Effector memory CD8-positive, alpha-beta T cell (primary cell): ENCODE data around the gene S1PR3.

Experiments used
- ATAC-seq: fragments of 150-1000 bp; cut with Tn5 transposase; replicated peaks from 2 replicates; pipeline ENCODE4 v1.10.0; 2021; ENCODE audit warnings: mild to moderate bottlenecking, moderate library complexity
- DNase-seq, 3 experiments: peaks; one replicate each; pipeline ENCODE4 v3.0.0; 2021
- H3K27ac Mint-ChIP-seq, 2 donors: one replicate each; pipeline ENCODE4 v1.8.0; 2022; ENCODE audit warnings: mild to moderate bottlenecking in 2 of 2, mixed read lengths in 2 of 2, moderate library complexity in 2 of 2
- H3K27me3 Mint-ChIP-seq, 2 donors: one replicate each; pipeline ENCODE4 v1.8.0; 2022; ENCODE audit warnings: mixed read lengths in 2 of 2
- H3K36me3 Mint-ChIP-seq: one replicate; pipeline ENCODE4 v1.8.0; 2022; ENCODE audit warnings: mild to moderate bottlenecking, moderate library complexity, mixed read lengths; ENCODE audit not compliant: insufficient read depth
- H3K4me1 Mint-ChIP-seq, 2 donors: one replicate each; pipeline ENCODE4 v1.8.0; 2022; ENCODE audit warnings: low read depth in 2 of 2, mixed read lengths in 2 of 2
- H3K4me3 Mint-ChIP-seq, 2 donors: one replicate each; pipeline ENCODE4 v1.8.0; 2022; ENCODE audit warnings: mild to moderate bottlenecking in 2 of 2, mixed read lengths in 2 of 2, moderate library complexity in 2 of 2
- H3K9me3 Mint-ChIP-seq, 2 donors: one replicate each; pipeline ENCODE4 v1.8.0; 2022; ENCODE audit warnings: mixed read lengths in 2 of 2

The S1PR3 gene

DNA sequence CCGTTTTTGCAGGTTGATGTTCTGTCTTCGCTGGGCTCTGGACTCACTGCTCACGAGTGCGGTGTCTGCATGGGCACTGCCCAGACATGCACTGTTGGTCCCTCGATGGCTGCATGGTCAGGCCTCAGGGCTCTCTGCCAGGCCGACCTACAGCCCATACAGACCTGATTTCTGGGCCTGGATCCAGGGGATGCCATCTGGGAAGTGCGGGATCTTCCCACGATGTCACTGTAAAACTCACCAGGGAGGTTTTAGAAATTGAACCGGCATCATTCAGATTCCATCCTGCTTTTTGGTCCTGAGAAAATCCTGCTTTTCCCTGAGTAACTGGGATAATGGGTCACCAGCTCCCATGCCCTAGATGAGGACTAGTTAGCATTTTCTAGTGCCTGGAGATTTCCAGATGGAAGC is 9.1 kb downstream of the S1PR3 start:
- ATAC-seq: no peak
- no peak overlapping the region for H3K4me3 Mint-ChIP-seq
- H3K36me3 Mint-ChIP-seq: no peaks in the 10 kb centered on the region
- no peak overlapping the region for H3K27ac Mint-ChIP-seq
- H3K4me1 Mint-ChIP-seq: peaks cover 5 to 6% of the 10 kb centered on the region in 2 donors
- no peaks in the 10 kb centered on the region for H3K9me3 Mint-ChIP-seq
- no peak for DNase-seq
- peaks cover 16 to 22% of the 10 kb centered on the region in 2 donors for H3K27me3 Mint-ChIP-seq

DNA sequence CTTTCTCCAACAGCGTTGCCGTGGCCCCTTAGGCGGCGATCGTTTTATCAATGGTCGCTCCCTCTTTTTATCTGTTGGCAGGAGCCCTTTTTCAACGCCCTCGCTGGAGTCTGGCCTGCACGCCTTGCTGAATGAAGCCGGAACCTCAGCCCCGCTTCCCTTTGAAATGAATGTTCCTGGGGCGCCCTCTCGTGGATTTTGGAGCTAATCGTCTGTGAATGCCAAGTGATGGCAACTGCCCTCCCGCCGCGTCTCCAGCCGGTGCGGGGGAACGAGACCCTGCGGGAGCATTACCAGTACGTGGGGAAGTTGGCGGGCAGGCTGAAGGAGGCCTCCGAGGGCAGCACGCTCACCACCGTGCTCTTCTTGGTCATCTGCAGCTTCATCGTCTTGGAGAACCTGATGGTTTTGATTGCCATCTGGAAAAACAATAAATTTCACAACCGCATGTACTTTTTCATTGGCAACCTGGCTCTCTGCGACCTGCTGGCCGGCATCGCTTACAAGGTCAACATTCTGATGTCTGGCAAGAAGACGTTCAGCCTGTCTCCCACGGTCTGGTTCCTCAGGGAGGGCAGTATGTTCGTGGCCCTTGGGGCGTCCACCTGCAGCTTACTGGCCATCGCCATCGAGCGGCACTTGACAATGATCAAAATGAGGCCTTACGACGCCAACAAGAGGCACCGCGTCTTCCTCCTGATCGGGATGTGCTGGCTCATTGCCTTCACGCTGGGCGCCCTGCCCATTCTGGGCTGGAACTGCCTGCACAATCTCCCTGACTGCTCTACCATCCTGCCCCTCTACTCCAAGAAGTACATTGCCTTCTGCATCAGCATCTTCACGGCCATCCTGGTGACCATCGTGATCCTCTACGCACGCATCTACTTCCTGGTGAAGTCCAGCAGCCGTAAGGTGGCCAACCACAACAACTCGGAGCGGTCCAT is 10.0 kb downstream of the S1PR3 start:
- Mint-ChIP-seq H3K27me3 (peaks cover 16 to 29% of the 10 kb centered on the region in 2 donors), H3K4me1 (peaks cover 5 to 6% of the 10 kb centered on the region in 2 donors), H3K27ac (no peak overlapping the region), H3K36me3 (no peaks in the 10 kb centered on the region), H3K9me3 (no peaks in the 10 kb centered on the region), H3K4me3 (no peak overlapping the region)
- ATAC-seq (no peak), DNase-seq (peak; percentile 36 to 55 (median 37))

DNA sequence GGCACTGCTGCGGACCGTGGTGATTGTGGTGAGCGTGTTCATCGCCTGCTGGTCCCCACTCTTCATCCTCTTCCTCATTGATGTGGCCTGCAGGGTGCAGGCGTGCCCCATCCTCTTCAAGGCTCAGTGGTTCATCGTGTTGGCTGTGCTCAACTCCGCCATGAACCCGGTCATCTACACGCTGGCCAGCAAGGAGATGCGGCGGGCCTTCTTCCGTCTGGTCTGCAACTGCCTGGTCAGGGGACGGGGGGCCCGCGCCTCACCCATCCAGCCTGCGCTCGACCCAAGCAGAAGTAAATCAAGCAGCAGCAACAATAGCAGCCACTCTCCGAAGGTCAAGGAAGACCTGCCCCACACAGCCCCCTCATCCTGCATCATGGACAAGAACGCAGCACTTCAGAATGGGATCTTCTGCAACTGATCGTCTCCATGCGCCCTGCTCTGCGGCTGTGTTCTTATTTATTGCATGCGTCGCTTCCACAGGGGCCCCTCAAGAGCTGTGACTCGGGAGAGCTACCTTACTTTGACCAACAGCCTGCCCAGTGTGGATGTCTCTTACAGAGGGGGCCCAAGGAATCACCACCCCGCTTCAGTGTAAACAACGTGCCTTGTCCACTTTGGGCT is 10.8 kb downstream of the S1PR3 start:
- Mint-ChIP-seq H3K4me3 (no peak overlapping the region), H3K36me3 (no peaks in the 10 kb centered on the region), H3K27me3 (peaks cover 16 to 30% of the 10 kb centered on the region in 2 donors), H3K4me1 (peaks cover 5 to 6% of the 10 kb centered on the region in 2 donors), H3K27ac (no peak overlapping the region), H3K9me3 (no peaks in the 10 kb centered on the region)
- DNase-seq (no peak), ATAC-seq (no peak)

DNA sequence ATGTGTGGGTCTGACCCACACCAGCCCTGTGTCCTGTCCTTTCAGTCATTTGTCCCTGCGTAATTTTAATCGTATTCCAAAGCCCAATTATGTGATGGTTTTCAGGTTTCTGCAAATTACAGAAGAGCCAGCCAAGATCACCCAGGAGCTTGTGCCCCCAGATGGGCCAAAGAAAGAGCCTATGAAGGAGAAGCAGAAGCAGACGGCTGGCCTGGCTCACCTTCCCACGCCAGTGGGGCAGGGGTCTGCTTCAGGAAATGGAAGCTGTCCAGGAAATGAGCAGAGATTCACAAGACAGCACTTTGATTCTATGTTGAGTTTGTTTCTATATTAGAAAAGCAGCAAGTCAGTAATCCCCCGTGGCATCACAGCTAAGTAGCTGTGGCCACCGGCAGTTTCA is 11.7 kb downstream of the S1PR3 start:
- ATAC-seq (no peak), DNase-seq (no peak)
- Mint-ChIP-seq H3K27ac (no peak overlapping the region), H3K27me3 (peaks cover 16 to 39% of the 10 kb centered on the region in 2 donors), H3K4me1 (peaks cover 5 to 6% of the 10 kb centered on the region in 2 donors), H3K4me3 (no peak overlapping the region), H3K36me3 (no peaks in the 10 kb centered on the region), H3K9me3 (no peaks in the 10 kb centered on the region)

DNA sequence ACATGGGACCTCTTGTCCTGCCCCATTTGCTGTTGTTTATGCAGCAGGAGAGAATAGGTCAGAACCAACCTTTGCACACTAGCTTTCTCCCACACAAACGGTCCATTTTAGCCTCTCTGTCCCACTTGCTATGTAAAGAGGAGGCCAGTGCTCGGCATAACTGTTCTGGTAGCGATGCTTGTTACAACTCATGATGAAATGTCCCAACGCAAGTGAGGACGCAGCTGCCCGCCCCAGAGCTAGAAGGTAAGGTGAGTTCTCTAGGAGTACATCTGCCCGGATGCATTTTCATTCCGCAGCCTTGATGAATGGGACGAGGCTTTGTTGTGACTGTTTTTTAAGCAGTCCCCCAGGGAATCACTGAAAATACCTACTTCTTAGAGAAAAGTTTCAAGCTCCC is 14.1 kb downstream of the S1PR3 start:
- Mint-ChIP-seq H3K36me3 (no peaks in the 10 kb centered on the region), H3K27me3 (peaks cover 20 to 48% of the 10 kb centered on the region in 2 donors), H3K4me3 (no peak overlapping the region), H3K27ac (no peak overlapping the region), H3K4me1 (peaks cover 5 to 6% of the 10 kb centered on the region in 2 donors), H3K9me3 (no peaks in the 10 kb centered on the region)
- no peak for DNase-seq
- ATAC-seq: no peak

DNA sequence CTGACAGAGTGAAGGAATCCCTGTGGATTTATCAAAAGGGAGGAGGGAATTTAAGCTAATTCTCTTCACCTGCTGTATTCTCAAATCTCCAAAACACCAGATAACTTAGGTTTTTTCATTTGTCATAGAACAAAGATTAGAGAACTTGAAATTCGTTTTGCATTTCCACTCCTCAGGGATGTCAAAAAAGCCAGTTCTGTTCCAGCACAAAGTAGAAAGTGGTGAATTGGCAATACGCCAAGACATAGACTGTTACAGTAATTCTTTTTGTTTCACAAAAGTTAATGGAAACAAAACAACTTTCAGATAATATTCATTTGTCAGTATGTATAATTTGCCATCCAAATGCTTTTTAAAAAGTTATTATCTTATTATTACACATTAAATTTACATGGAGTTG is 15.0 kb downstream of the S1PR3 start:
- Mint-ChIP-seq H3K27ac (no peak overlapping the region), H3K4me1 (peaks cover 0 to 3% of the 10 kb centered on the region in 2 donors), H3K36me3 (no peaks in the 10 kb centered on the region)

DNA sequence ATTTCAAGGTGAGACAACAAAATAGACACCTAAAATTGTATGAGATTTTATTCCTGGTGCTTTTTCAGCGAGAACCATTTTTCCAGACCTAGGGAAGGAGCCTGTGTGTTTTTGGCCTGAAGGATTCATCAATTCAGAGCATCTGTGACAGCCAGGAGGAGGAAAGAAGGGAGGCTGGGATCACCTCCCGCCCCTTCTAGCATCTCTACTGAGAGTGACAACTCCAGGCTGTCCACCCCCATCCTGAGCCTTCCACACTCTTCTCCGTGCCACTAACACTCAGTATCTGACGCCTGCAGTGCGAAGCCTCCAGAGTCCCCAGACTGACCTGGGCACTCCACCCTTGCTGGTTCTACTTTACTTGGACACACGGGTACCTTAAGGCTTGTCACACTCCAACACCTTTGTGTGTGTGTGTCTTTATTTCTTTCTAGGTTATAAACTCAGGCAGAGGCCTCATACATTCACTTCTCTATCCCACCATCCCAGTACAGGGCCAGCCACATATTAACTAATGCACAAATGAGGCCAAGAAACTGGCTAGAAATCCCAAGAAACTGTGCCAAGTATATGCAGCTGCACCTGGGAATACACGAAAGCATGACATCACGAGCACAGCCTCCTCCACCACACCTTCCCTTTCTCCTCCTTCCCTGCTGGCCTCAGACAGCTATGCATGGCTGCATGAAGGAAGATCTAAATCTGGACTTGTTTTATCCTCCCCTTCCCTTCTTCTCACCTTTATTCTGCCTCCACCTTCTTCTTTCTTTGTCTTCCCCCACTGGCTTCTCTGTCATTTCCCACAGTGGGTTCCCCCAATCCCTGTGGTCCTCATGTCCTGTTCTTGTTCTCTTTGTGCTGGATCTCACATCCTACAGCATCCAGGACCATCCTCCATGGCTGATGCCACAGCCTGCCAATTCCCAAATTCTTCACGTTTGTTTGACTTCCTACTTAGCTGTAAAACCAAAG is 16.0 kb downstream of the S1PR3 start:
- no peaks in the 10 kb centered on the region for H3K9me3 Mint-ChIP-seq
- DNase-seq (no peak), ATAC-seq (no peak)
- no peak overlapping the region for H3K27ac Mint-ChIP-seq
- H3K4me3 Mint-ChIP-seq: no peak overlapping the region
- peaks cover 13 to 47% of the 10 kb centered on the region in 2 donors for H3K27me3 Mint-ChIP-seq
- H3K4me1 Mint-ChIP-seq: no peaks in the 10 kb centered on the region
- no peaks in the 10 kb centered on the region for H3K36me3 Mint-ChIP-seq

More for the DNA sequence above, 15.0 kb downstream of the S1PR3 start:
- H3K27me3 Mint-ChIP-seq: peaks cover 20 to 47% of the 10 kb centered on the region in 2 donors
- DNase-seq (no peak), ATAC-seq (no peak)
- no peak overlapping the region for H3K4me3 Mint-ChIP-seq
- no peaks in the 10 kb centered on the region for H3K9me3 Mint-ChIP-seq

DNA sequence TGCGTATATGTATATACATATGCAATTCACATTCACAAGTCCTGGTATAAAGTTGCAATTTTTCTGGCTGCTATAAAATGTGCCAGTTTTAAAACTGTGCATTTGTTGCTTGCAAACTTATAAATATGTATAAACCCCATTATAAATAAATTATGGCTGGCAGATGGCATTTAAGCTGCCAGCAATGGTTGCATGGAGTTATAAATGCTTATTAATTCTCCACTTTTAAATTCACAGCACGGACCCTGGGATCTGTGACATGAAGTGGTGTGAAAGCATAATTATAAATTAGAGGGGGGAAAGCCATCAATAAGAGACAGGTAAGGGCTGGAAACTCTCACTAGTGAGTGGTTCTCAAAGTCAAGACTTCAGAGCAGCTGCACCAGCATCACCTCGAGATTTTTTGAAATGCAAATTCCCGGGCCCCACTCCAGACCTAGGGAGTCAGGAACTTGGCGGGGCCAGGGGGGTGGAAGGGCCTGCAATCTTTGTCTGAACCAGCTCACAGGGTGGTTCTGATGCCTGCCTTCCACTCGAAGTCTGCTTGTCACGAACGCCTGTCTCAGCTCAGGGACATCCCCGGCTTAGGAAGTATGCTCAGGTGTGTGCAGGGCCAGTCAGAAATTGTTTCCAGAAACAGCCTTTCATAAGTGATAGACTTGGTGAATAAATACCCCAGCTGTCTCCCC is 16.9 kb downstream of the S1PR3 start:
- Mint-ChIP-seq H3K27ac (no peak overlapping the region), H3K9me3 (no peaks in the 10 kb centered on the region), H3K4me1 (no peaks in the 10 kb centered on the region), H3K36me3 (no peaks in the 10 kb centered on the region), H3K27me3 (peaks cover 4 to 44% of the 10 kb centered on the region in 2 donors), H3K4me3 (no peak overlapping the region)
- DNase-seq: no peak
- ATAC-seq: no peak

DNA sequence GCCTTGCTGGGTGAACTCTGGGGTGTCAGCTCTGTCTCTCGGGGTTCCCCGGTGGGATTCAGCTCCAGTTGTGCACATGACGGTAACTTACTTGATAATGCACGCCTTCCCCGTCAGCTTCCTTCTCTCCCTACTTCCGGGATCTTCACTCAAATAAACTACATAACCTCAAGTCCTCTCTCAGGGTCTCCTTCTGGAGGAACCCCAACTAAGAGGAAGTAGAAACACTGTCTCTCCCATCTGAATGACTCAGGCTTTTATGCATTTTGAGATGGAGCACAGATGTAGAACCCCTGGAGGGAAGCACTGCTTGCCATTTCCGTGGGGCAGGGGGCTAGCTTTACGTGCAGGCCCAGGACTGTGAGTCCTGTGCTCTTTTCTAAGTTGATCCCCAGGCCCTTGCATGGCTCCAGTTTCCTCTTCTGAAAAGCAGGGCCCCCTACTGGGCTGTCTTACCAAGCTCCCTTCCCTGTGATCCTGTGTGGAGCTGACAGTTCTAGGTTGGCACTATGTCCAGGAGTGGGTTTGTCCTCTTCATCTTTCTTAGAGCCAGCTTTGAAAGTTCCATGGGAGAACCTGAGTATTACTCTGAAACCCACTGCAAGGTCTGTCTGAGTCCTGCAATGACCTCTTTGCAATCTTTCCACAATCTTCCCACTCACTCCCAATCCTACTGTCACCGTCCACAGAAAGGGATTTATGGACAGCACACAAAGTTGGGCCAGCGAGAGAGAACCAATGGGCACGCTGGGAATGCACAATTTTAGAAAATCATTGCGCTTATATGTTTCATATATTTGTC is 17.7 kb downstream of the S1PR3 start:
- peaks cover 4 to 50% of the 10 kb centered on the region in 2 donors for H3K27me3 Mint-ChIP-seq
- no peak overlapping the region for H3K27ac Mint-ChIP-seq
- no peaks in the 10 kb centered on the region for H3K36me3 Mint-ChIP-seq
- ATAC-seq (no peak), DNase-seq (no peak)
- H3K4me3 Mint-ChIP-seq: no peak overlapping the region
- H3K9me3 Mint-ChIP-seq: no peaks in the 10 kb centered on the region
- no peaks in the 10 kb centered on the region for H3K4me1 Mint-ChIP-seq

DNA sequence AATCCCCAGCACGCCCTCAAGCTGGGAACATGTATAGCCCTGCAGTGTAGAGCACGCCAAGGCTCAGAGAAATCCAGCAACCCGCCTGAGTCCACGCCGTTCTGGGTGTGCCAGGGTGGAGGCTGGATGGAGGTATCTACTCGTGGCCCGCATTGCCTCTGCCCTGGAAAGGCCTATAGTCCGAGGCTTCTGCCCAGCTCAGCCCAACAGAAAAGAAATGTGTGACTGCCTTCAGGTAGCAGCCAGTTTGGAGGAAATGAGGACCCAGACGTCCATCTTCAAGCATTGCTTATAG is 18.2 kb downstream of the S1PR3 start:
- DNase-seq (no peak), ATAC-seq (no peak)
- no peaks in the 10 kb centered on the region for H3K4me1 Mint-ChIP-seq
- no peaks in the 10 kb centered on the region for H3K36me3 Mint-ChIP-seq
- peaks cover 6 to 56% of the 10 kb centered on the region in 2 donors for H3K27me3 Mint-ChIP-seq
- no peak overlapping the region for H3K27ac Mint-ChIP-seq
- no peak overlapping the region for H3K4me3 Mint-ChIP-seq
- no peaks in the 10 kb centered on the region for H3K9me3 Mint-ChIP-seq

DNA sequence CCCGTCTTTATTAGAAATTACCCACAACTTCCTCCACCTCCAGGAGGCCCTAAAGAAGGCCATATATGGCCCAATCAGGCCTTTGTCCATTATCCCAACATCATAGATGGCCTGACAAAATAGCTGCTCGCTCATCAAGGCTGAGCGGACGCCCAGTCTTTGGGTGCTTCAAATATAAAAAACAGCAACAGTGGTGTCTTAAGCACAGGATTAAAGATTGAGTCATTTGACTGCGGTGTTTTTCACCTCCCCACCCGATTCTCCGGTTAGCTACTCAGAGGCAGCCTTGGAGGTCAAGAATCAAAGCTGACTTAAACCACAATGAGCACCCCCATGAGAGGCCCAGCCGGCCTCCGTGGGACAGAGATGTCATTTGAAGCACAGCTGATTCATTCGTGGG is 18.8 kb downstream of the S1PR3 start:
- H3K27ac Mint-ChIP-seq: no peak overlapping the region
- DNase-seq: no peak
- no peak for ATAC-seq
- no peaks in the 10 kb centered on the region for H3K9me3 Mint-ChIP-seq
- peaks cover 10 to 62% of the 10 kb centered on the region in 2 donors for H3K27me3 Mint-ChIP-seq
- H3K4me3 Mint-ChIP-seq: no peak overlapping the region
- H3K4me1 Mint-ChIP-seq: no peaks in the 10 kb centered on the region
- H3K36me3 Mint-ChIP-seq: no peaks in the 10 kb centered on the region

DNA sequence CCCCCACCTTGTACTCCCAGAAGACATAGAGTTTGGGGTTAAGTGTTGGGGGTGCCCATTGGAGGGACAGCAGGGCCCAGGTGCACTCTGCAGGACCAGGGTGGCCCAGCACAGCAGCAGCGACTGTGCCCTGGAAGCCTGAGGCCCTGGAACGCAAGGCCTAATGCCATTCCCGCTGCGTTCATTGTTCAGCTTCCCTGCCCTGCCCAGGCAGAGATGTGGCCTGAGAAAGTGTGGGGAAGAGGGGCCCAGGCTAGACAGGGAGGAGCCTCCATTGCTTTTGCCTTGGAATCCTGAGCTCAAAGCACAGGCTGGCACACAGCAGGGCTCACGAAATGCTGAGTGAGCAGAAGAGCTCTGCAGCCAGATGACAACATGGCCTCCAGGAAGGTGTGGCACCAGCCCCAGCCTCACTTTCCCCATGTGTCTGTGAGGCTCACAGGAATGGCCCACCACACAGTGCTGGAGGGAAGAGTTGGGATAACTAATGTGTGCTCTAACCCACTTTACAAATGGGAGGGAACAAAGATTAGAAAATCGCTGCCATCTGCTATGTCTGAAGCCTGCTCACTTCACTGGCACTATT is 19.4 kb downstream of the S1PR3 start:
- no peak for DNase-seq
- H3K36me3 Mint-ChIP-seq: no peaks in the 10 kb centered on the region
- H3K27ac Mint-ChIP-seq: no peak overlapping the region
- no peak for ATAC-seq
- H3K4me3 Mint-ChIP-seq: no peak overlapping the region
- H3K9me3 Mint-ChIP-seq: no peaks in the 10 kb centered on the region
- no peaks in the 10 kb centered on the region for H3K4me1 Mint-ChIP-seq
- H3K27me3 Mint-ChIP-seq: peaks cover 14 to 66% of the 10 kb centered on the region in 2 donors
